COLO668 (cell line): ENCODE results near the gene NHLH2.
A peak's percentile ranks its signal among the peaks of the same experiment; 100 is the strongest.

ENCODE experiments used
- DNase-seq: peaks from one replicate; lab custom pipeline; 2025; ENCODE audit not compliant: unreplicated experiment; lab: John Stamatoyannopoulos, UW

The NHLH2 gene

GRCh38 chr1:115840605-115841460 lies at the start of gene NHLH2:
TSS of gene NHLH2 (minus strand) at chr1:115841126. CDS start at chr1:115838372, 2,754 bp downstream.
- DNase-seq: no peak

DNA sequence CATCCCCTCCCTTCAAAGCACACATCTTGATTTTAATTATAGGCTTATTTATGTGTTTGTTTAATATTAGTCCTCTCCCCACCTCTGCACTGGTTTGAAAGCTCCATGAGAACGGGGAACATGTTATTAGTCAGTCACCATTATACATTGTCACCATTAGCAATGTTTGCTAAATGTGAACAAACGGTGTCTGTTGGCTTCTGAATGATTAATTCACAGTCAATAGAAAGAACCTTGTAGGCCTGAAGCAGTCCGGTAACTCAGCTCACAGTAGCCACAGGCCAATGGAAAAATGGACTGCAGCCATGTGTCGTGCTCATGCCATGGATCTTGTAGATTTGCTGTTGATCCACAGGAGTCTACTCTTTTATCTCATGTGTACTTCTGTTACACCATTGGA lies 49.7 kb upstream of the NHLH2 start:
- no peak for DNase-seq

DNA sequence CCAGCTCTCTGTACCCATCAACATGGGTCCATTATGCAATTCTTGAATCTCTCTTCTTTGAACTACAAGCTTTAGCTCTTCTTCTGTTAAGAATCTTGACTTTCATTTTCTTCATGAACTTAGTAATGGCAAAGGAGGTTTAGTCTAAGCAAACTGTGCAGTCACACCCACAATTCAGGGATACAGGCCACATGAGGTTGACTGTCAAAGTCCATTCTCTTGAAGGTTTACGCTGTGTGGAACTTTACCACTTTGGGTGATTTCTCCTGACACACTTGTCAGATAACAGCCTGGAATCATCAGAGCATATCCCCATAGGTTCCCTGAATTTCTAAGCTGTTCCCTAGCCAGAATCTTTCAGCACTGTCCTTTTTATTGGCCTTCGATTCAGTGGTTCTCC lies 48.0 kb upstream of the NHLH2 start:
- DNase-seq: no peak

DNA sequence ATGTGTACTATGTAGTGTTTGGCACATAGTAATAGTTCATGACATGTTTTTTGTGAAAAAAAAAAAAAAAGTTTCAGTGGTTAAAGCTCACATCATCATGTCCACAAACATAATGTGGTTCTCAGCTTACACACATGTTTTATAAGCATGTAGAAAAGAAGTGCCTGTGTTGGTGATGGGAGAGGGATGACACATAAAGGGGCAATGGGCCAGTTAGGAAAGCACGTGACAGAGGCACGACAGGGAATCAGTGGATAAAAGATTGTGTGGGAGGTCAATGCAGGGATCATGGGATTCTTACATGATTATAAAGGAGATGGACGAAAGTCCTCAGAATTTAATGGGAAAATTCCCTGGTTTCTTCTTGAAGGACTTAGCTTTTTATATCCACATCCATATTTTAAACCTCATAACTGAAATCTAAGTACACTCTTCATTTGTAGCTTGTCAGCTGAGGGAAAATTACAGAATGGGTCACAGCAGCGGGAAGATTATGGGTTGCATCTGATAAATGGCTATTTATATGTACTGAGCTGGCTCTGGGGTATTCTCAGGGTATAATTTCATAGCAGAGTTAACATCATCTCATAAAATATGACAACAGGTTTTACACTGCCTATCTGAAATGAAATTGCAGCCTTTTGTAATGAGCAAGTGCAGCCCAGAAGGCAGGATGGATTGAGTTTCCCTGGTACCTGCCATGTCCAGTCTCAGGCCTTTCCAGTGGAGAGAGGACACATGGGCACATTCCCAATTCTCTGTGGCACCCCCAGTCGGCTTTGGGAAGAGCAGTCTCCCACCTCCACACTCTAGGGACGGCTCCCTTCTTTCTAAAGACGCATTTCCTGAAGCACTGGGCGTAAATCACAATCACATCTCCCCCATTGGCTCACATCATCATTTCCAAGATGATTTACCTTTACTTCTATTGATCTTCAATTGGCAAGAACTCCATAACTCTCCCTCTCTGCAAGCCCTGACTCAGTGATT lies 42.3 kb upstream of the NHLH2 start:
- no peak for DNase-seq

DNA sequence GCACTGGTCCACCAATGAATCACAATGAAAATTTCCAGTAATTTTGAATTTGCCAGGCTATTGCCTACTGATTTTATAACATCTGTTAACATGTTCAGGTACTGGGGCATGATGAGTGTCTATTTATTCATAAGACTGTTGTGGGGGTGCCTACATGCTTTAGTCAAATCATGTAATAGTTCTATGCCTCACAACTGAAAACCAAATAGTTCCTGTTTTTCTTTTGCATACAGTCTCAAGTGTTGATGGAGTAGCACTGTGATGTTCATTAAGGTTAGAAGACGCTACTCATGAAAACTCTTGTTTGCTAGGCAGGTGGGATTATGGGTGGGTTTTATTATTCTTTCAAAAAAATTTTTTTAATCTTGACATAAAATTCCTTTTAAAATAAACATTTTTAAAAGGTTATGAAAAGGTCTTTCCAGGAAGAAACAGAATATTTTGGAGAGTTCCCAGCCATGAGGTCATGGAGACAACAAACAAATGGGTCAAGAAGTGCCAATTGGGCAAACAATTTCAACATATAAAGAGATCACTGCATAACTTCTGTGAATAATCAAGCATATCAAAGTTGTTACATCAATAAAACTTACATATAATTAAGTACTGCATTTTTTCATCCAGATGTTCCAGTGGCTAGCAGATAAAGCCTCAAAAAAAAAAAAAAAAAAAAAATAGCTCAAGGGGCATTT lies 40.2 kb upstream of the NHLH2 start:
- DNase-seq: no peak

DNA sequence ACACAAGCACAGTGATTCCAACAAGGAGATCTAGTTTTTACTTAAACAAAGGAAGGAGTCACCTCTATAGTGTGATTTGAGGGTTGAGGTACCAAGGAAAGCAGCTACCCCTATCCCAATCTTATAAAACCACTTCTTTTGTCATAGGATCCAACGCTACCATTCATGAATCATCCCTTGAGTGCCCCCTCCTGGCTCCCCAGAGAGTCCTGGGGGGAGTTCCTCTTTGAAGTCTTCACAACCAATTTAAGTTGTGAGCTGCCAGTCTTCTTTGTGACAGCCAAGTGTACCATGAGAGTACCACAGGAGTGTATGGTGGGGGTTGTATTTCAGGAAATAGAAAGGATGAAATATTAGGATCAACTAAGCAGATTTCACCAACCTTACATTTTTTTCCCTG lies 39.1 kb upstream of the NHLH2 start:
- DNase-seq: no peak

- DNase-seq: peak; percentile 52
Observed at GRCh38 chr1:115877511-115877910, 36.6 kb upstream of the NHLH2 start.

GRCh38 chr1:115874904-115875303 lies 34.0 kb upstream of the NHLH2 start:
- no peak for DNase-seq

GRCh38 chr1:115874497-115874896 lies 33.6 kb upstream of the NHLH2 start:
- no peak for DNase-seq

DNA sequence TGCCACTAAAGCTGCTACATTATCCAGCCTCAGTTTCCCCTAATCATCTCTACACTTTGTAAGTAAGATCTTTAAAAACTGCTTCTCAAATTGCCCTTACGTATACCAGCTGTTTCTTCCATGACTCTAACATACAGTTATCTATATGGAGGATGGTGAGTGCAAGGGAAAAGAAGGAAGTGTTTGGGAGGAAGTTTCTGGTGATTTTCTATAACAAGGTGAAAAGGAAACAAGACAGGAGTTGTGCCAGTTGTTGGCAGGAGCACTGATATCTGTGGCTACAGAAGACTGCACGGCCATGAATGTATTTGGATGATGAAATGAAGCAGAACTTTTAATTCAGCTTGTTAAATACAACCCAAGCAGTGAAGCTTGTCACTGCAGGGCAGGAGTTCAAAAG lies 32.3 kb upstream of the NHLH2 start:
- DNase-seq: no peak

DNA sequence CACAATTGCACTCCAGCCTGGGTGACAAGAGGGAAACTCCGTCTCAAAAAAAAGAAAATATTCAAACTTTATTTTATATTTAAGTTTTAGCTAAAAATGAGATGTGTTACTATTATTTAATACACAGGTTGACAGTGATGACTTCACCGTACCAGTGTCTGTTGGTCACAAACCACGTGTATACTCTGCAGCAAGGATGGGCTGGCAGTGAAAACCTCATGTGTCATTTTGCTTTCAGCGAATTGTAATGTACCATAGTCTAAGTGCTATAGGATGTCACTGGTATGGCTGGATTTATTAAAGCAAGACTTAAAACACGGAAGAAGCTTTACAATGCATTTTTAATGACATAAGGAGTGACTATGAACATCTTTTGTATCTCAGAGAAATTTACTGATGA lies 28.1 kb upstream of the NHLH2 start:
- no peak for DNase-seq

- DNase-seq: no peak
Observed at GRCh38 chr1:115867216-115867615, 26.3 kb upstream of the NHLH2 start.

- no peak for DNase-seq
Observed at GRCh38 chr1:115865704-115866380, 24.9 kb upstream of the NHLH2 start.

- DNase-seq: no peak
Observed at GRCh38 chr1:115862403-115862802, 21.5 kb upstream of the NHLH2 start.

DNA sequence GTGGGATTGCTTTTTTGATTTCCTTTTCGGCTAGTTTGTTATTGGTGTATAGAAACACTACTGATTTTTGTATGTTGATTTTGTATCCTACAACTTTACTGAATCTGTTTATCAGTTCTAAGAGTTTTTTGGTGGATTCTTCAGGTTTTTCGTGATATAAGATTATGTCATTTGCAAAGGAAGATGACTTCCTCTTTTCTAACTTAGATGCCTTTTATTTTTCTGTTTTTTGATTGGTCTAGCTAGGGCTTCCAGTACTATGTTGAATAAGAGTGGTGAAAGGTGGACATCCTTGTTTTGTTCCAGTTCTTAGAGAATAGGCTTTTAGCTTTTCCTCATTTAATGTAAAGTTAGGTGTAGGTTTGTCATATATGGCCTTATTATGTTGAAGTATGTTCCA lies 13.1 kb upstream of the NHLH2 start:
- DNase-seq: no peak

- no peak for DNase-seq
Observed at GRCh38 chr1:115850937-115851336, 10.0 kb upstream of the NHLH2 start.

- no peak for DNase-seq
Observed at GRCh38 chr1:115847787-115848186, 6.9 kb upstream of the NHLH2 start.

DNA sequence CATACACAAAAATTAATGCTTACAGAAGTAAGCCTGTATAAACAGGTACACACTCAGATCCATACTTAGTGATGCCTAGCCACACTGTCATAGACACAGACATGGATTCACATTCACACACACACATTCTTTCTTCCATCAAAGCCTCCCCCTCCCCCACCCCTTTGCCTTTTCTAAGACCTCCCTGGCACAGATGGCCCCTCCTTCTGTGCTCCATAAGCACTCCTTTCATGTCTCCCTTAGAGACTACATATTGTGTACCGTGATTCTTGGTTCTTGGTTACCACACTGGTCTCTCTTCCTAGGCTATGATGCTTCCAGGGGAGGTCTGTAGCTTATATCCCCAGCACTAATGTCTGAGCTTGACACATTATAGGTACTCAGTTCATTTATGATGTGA lies 2.0 kb upstream of the NHLH2 start:
- DNase-seq: no peak

DNA sequence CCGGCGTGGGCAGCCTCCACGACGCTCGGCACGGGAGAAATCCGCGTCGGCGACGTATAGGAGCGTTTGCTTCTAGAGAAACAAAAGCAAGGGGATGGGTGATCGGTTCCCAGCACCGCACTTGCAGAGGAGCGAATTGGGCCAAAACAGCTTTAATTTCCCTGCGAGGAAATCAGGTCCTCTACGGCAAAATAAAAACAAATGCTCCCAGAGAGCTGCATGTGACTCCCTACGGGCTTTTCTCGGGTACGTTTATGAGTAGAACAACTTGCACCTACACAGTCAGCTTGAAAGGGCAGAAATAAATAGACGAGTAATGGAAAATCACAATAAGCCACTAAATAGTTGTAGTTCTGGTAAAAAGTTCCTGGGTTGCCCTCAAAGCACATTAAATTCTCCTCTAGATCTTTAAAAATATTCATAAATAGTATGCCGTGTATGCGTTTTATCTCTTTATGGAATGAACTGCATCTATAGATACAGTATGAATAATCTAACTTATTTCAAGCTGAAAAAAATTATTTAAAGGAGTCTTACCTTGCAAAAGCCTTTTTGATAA lies 1.2 kb downstream of the NHLH2 start:
- DNase-seq: no peak

- peak; percentile 86 for DNase-seq
Observed at GRCh38 chr1:115839029-115839678, 1.8 kb downstream of the NHLH2 start.
